ENCODE results near the gene COX4I1.

DNA sequence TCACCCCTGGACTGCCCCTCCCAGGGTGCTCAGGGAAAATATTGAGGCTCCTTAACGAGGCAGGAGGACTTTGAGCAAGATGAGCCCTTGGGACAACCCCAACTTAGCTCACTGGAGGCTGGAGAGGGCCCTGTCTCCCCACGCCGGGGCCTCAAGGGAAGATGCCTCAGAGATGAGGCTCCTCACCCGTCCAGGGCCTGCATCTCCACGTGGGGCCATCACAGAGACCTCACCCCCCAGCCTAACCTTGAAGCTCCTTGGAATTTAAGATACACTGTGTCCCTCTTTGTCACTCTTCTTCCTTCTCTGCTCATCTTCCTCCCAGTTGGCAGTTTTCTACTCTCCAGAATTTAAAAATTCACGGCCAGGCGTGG, 11.2 kb downstream of the COX4I1 start:
- no peak for TF ChIP-seq EZH2phosphoT487 (IDR thresholded peaks at IDR 0.05; ENCODE audit: low read depth)
- no peak for TF ChIP-seq CTCF (IDR thresholded peaks at IDR 0.05; ENCODE audit: low read depth, low read length)
